Lower lobe of right lung (tissue), 2 donors: Measurements from ENCODE around the gene APOBEC3B. TPM values are rescaled to one million over a fixed set of nuclear protein-coding genes. Genes with fewer than 3 reads are reported as not detected.

ENCODE experiments used
- ATAC-seq, 2 donors: fragments of 200-7000 bp; cut with Tn5 transposase; one replicate each; pipeline ENCODE4 v1.9.1; 2020 to 2022; ENCODE audit warnings: mild to moderate bottlenecking in 2 of 2, moderate library complexity in 2 of 2
- DNase-seq: peaks from one replicate; pipeline ENCODE4 v3.0.0-alpha.2; 2020
- H3K27ac ChIP-seq: fragments of 200-600 bp; one replicate; pipeline ENCODE4 v1.8.0; 2022
- H3K27me3 ChIP-seq: fragments of 200-600 bp; one replicate; pipeline ENCODE4 v1.8.0; 2022; ENCODE audit warnings: low read depth
- H3K36me3 ChIP-seq: fragments of 200-600 bp; one replicate; pipeline ENCODE4 v1.8.0; 2022; ENCODE audit warnings: mild to moderate bottlenecking
- H3K4me1 ChIP-seq: fragments of 200-600 bp; one replicate; pipeline ENCODE4 v1.8.0; 2022
- H3K4me3 ChIP-seq: fragments of 200-600 bp; one replicate; pipeline ENCODE4 v1.8.0; 2022; ENCODE audit warnings: mild to moderate bottlenecking
- H3K9me3 ChIP-seq: fragments of 200-600 bp; one replicate; pipeline ENCODE4 v1.8.0; 2022
- intact Hi-C: fragments of 100-400 bp; cut with DNase I; formaldehyde crosslinking; loops from one replicate; pipeline ENCODE4 v1.11.0; 2022
- total RNA-seq: library from RNA; stranded (reverse); fragmentation: NEBNext Ultra II Directional; extraction: Animal tissue kit (Norgen Biotek cat#: 25700); gene quantifications from one replicate; pipeline ENCODE4 v1.2.1, GENCODE V29; 2021
- TF ChIP-seq, protein P1 (sequence below): fragments of 200-600 bp; IDR thresholded peaks from one replicate; pipeline ENCODE4 v1.8.0; 2022; ENCODE audit warnings: antibody characterized with exemption, mild to moderate bottlenecking
- donor health status: DM: no; HTN: yes; CAD: no; lungs with severe emphysema.

APOBEC3B gene
- total RNA-seq, 1 donor from 2014 or later = 1.0 TPM

GRCh38 chr22:38951734-38952133 is 30.4 kb upstream of the APOBEC3B start:
- Histone ChIP-seq H3K4me1 (peaks cover 18% of the 10 kb centered on the region), H3K27ac (peak overlapping the region; percentile 28), H3K9me3 (no peaks in the 10 kb centered on the region), H3K27me3 (peaks cover 3% of the 10 kb centered on the region), H3K36me3 (no peaks in the 10 kb centered on the region), H3K4me3 (no peak overlapping the region)
- intact Hi-C loops = loop anchor here (10.0 kb wide), 1 partner anchor 53 kb away; no protein-coding TSS in a partner anchor
- TF ChIP-seq, protein P1, sequence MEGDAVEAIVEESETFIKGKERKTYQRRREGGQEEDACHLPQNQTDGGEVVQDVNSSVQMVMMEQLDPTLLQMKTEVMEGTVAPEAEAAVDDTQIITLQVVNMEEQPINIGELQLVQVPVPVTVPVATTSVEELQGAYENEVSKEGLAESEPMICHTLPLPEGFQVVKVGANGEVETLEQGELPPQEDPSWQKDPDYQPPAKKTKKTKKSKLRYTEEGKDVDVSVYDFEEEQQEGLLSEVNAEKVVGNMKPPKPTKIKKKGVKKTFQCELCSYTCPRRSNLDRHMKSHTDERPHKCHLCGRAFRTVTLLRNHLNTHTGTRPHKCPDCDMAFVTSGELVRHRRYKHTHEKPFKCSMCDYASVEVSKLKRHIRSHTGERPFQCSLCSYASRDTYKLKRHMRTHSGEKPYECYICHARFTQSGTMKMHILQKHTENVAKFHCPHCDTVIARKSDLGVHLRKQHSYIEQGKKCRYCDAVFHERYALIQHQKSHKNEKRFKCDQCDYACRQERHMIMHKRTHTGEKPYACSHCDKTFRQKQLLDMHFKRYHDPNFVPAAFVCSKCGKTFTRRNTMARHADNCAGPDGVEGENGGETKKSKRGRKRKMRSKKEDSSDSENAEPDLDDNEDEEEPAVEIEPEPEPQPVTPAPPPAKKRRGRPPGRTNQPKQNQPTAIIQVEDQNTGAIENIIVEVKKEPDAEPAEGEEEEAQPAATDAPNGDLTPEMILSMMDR = no peak
- DNase-seq = no peak
- peak; percentile 10 to 49 for ATAC-seq

- intact Hi-C loops = loop anchor here (10.0 kb wide), 1 partner anchor 52 kb away; no protein-coding TSS in a partner anchor
- H3K27ac ChIP-seq = peak overlapping the region; percentile 28
- H3K4me1 ChIP-seq = peaks cover 18% of the 10 kb centered on the region
- no peaks in the 10 kb centered on the region for H3K9me3 ChIP-seq
- peaks cover 3% of the 10 kb centered on the region for H3K27me3 ChIP-seq
- DNase-seq (no peak), ATAC-seq (peak in 1 of 2 donors; percentile 2)
- no peak overlapping the region for H3K4me3 ChIP-seq
- TF ChIP-seq, protein P1 = no peak
- H3K36me3 ChIP-seq = no peaks in the 10 kb centered on the region
Observed at GRCh38 chr22:38952281-38952993, 29.7 kb upstream of the APOBEC3B start.

- no peak overlapping the region for H3K4me3 ChIP-seq
- H3K27ac ChIP-seq = peak overlapping the region; percentile 59
- peaks cover 18% of the 10 kb centered on the region for H3K4me1 ChIP-seq
- intact Hi-C loops = loop anchor here (10.0 kb wide), 1 partner anchor 52 kb away; no protein-coding TSS in a partner anchor
- H3K36me3 ChIP-seq = no peaks in the 10 kb centered on the region
- DNase-seq (no peak), ATAC-seq (no peak)
- TF ChIP-seq, protein P1 = no peak
- peaks cover 3% of the 10 kb centered on the region for H3K27me3 ChIP-seq
- no peaks in the 10 kb centered on the region for H3K9me3 ChIP-seq
Observed at GRCh38 chr22:38953091-38953490, 29.1 kb upstream of the APOBEC3B start.

GRCh38 chr22:38953577-38954413 is 28.4 kb upstream of the APOBEC3B start:
- TF ChIP-seq, protein P1 = no peak
- DNase-seq = no peak
- intact Hi-C loops = loop anchor here (10.0 kb wide), 1 partner anchor 51 kb away; no protein-coding TSS in a partner anchor
- Histone ChIP-seq H3K27ac (peak overlapping the region; percentile 59), H3K36me3 (no peaks in the 10 kb centered on the region), H3K4me1 (peaks cover 18% of the 10 kb centered on the region), H3K9me3 (no peaks in the 10 kb centered on the region), H3K27me3 (peaks cover 3% of the 10 kb centered on the region), H3K4me3 (no peak overlapping the region)
- ATAC-seq = peak; percentile 65 to 70

GRCh38 chr22:38954414-38955043 is 27.6 kb upstream of the APOBEC3B start:
- Histone ChIP-seq H3K4me3 (no peak overlapping the region), H3K9me3 (no peaks in the 10 kb centered on the region), H3K4me1 (peaks cover 18% of the 10 kb centered on the region), H3K36me3 (no peaks in the 10 kb centered on the region), H3K27me3 (peaks cover 3% of the 10 kb centered on the region), H3K27ac (peak overlapping the region; percentile 41)
- DNase-seq = no peak
- no peak for ATAC-seq
- TF ChIP-seq, protein P1 = no peak
- intact Hi-C loops = loop anchor here (10.0 kb wide), 1 partner anchor 50 kb away; no protein-coding TSS in a partner anchor
